ENCODE measurements around the gene QSOX2.

QSOX2 gene

DNA sequence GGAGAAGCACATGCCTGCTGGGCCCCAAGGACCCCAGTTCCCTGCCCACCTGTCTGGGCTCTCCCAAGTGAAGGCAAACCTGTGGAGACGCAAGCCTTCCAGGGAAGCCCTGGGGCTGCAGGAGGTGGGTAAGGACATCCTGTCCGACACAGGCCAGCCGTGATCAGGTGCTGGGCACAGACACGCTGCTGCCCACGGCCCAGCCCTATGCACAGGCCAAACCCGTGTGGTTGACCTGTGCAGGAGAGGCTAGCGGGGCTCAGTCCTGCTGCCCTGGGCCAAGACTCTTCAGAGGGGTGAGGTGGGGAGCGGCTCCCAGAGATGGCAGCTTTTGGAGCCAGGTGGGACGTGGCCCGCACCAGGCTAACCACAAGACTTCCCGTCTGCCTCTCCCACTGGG, 55.0 kb downstream of the QSOX2 start:
- DNase-seq (ENCODE audit: low spot score): no peak

DNA sequence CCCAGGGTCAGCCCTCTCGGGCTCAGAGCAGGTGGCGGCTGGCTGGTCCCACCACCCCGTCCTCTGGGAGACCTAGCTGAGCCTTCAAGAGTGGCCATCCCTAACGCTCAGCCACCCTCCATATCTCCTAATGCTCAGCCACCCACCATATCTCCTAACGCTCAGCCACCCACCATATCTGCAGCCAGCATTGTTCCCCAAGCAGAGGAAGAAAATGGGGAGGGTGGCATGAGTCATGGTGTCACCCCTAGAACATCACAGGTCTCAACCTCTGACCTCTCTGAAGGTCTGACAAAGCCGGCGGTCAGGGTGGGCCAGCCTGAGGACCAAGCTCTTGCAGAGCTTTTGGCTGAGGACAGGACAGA, 55.4 kb downstream of the QSOX2 start:
- no peak for DNase-seq (ENCODE audit: low spot score)

- DNase-seq (ENCODE audit: low spot score): no peak
Measured at GRCh38 chr9:136189394-136190236, 56.0 kb downstream of the QSOX2 start.

- DNase-seq (ENCODE audit: low spot score): no peak
Measured at GRCh38 chr9:136187683-136188586, 57.7 kb downstream of the QSOX2 start.

DNA sequence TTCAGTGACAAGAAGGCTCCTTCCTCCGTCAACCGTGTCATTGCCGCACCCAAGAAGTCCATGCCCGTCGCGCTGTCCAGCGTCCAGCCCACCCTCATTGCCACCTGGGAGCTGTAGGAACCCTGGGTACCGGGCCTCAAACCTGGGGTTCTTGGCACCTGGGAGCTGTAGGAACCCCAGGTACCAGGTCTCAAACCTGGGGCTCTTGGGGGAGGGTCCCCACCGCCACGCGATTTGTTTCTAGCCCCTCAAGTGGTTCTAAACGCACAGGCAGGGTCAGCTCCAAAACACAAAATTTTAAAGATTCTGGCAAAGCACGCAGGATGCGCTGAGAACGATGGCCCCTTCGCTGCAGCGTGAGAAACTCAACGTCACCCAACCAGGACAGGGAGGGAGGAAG, 58.4 kb downstream of the QSOX2 start:
- DNase-seq (ENCODE audit: low spot score): no peak

DNA sequence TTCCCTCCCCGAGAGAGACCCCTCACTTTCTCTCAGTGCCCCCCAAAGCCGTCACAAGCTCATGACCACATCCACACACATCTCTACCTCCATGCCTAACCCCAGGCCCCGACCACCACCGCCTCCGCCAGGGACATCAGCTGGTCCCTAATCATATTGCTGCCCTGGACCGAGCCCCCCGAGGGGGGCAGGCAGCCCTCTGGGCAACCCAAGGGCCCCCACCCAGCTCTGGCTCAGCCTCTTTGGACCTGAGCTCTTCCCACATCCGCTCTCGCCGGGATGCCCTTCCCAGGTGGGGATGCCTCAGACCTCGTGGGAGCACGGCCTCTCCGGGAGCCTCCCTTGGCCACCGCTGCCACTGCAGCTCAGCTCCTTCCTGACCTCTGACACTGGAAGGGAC, 59.2 kb downstream of the QSOX2 start:
- no peak for DNase-seq (ENCODE audit: low spot score)

DNA sequence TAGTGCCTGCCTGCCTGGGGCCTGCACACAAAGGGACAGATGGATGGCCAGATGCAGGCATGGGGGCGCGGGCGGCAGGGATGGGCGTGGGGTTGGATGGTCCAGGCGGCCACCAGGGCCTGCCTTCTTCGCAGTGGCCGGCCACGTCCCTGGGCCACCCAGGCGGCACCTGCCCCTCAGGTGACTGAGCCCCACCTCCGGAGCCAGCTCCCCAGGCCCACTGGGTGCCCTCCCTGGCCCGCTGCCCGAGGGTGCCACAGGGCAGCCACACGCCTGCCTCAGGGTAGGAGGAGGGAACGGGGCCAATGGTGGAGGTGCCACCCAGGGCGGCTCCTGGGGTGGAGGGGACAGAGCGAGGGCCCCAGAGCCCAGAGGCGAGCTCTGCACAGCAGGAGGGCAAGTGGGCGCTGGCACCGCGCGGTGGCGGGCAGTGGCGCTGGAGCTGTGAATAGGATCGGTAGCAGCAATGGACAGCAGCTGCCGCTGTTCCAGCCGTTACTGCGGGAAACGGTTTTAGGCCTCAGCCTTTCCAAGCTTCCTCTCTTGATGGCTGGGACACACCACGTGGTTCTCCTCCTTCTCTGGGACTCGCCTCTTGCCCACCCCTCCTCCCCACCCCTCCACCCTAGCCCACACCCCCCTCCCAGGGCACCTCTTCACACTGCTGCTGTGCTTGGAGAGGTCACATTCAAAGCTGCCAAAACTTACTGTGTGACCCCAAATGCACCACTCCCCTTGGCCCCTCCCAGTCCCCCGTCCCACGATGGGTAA, 59.8 kb downstream of the QSOX2 start:
- no peak for DNase-seq (ENCODE audit: low spot score)

- DNase-seq (ENCODE audit: low spot score): no peak
Measured at GRCh38 chr9:136185066-136185465, 60.5 kb downstream of the QSOX2 start.

DNA sequence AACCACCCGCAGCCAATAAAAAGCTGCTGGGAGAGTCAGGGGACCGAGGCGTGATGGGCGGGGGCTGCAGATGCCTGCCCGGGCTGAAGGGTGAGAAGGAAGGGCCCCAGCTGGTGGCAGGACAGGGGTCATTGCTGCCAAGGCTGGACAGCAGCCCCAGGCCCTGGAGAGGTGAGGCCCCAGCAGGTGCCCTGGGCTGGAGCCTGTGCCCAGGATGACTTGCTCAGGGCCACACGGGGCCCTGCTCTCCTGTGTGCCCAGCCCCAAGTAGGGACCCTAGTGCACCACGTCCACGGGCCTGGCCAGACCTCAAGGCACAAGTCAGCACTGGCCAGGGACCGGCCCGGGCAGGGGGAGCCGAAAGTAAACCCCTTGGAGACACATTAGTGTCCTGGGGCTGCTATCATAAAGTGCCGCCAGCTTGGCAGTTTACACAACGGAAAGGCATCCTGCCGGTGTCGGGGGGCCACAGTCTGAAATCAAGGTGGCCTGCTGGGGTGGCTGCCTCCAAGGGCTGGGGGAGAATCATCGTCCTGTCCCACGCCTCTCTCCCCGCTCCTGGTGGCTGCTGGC, 62.7 kb downstream of the QSOX2 start:
- no peak for DNase-seq (ENCODE audit: low spot score)

DNA sequence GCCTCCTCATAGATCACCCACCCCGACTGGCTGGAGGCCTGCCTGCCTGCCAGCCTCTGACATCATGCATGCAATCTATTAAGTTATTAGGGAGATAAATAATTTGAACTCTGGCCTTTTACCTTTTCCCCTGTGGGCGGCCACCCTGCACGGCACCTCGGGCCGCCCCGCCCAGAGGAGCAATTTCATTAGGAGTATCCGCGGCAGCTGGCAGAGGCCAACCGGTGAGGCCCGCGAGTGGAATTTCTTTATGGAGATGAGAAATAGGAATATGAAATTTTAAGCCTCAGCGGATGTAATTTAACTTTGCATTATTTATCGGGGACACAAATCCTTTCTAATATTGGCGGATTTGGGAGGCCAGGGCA, 63.2 kb downstream of the QSOX2 start:
- no peak for DNase-seq (ENCODE audit: low spot score)

DNA sequence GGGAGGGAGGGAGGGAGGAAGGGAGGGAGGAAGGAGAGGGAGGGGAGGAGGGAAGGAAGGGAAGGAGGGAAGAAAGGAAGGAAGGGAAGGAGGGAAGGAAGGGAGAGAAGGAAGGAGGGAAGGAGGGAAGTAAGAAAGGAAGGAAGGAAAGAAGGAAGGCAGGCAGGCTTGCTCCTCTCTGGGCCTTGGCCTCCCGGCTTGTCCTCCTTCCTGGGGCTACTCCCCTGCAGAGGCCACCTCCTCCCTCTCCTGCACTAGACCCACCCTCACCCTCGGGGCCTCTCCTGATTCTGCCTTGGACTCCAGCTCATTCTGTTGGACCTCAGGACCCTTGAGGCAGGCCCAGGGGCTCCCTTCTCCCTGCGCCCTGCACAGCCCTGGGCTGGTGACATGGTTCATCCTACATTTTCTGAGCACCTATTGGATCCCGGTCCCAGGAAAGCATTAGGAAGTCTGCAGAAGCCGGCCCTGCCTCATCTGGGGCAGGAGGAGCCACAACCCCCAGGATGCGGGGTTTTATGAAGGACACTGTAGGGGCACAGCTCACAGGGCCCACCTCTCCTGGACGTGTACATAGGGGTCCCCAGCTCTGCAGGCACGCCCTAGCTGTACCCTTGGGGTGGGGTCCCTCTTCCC, 63.7 kb downstream of the QSOX2 start:
- no peak for DNase-seq (ENCODE audit: low spot score)

- no peak for DNase-seq (ENCODE audit: low spot score)
Measured at GRCh38 chr9:136180586-136180985, 65.0 kb downstream of the QSOX2 start.

- no peak for DNase-seq (ENCODE audit: low spot score)
Measured at GRCh38 chr9:136179761-136180160, 65.9 kb downstream of the QSOX2 start.

DNA sequence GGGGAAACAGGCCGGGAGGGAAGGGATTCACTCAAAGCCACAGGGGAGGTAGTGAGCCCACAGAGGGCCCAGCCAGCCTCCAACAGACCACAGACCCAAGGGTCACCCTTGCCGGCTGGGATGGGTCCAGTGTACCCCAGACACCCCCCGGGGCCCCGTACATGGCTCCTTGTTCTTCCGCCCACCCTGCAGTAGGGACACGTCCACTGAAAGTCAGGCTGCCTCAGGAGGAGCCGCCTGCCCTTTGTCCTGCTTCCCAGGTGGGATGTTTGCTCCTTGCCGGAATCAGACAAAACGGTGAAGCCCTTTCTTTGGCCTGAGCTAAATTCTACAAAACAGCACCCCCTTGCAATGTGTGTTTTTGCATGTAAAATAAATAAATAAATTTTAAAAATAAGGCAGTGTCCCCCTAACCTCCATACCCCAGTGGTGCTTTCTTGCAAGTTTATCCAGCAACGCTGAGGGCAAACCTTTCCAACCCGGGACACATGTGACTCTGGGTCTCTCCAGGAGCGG, 66.5 kb downstream of the QSOX2 start:
- DNase-seq (ENCODE audit: low spot score): no peak

- no peak for DNase-seq (ENCODE audit: low spot score)
Measured at GRCh38 chr9:136178773-136179075, 66.9 kb downstream of the QSOX2 start.

- DNase-seq (ENCODE audit: low spot score): no peak
Measured at GRCh38 chr9:136178061-136178772, 67.4 kb downstream of the QSOX2 start.

GRCh38 chr9:136177224-136177623, 68.4 kb downstream of the QSOX2 start:
- no peak for DNase-seq (ENCODE audit: low spot score)

GRCh38 chr9:136175616-136176197, 69.9 kb downstream of the QSOX2 start:
- DNase-seq (ENCODE audit: low spot score): no peak

- DNase-seq (ENCODE audit: low spot score): no peak
Measured at GRCh38 chr9:136174779-136175615, 70.6 kb downstream of the QSOX2 start.

Data from AG08395 (cell line).